Upper lobe of left lung (tissue), 4 donors: ENCODE measurements around the gene GRID1.

Experiments
- EP300 ChIP-seq, 4 donors: sonication (generic); formaldehyde crosslinking; IDR thresholded peaks; one replicate each; pipeline ENCODE4 v1.5.1; 2017; ENCODE audit warnings: antibody characterized with exemption in 4 of 4, control low read depth in 2 of 4
- POLR2A ChIP-seq, 4 donors: fragments of 450-650 bp; IDR thresholded peaks; one replicate each; pipeline ENCODE4 v1.5.1; 2016 to 2017; ENCODE audit warnings: antibody characterized with exemption in 4 of 4, mild to moderate bottlenecking in 2 of 4
- POLR2AphosphoS5 ChIP-seq, 2 donors: sonication (generic); formaldehyde crosslinking; IDR thresholded peaks; one replicate each; pipeline ENCODE4 v1.5.1; 2017; ENCODE audit warnings: antibody characterized with exemption in 2 of 2
- TF ChIP-seq, protein P1 (sequence below), 6 experiments: fragments of 450-650 bp in 4 of 6; fragments of 200-600 bp in 2 of 6; sonication (generic) in 2 of 6; IDR thresholded peaks; one replicate each; pipeline ENCODE4 v1.5.1; 2016 to 2019; ENCODE audit warnings: antibody characterized with exemption in 6 of 6

DNA sequence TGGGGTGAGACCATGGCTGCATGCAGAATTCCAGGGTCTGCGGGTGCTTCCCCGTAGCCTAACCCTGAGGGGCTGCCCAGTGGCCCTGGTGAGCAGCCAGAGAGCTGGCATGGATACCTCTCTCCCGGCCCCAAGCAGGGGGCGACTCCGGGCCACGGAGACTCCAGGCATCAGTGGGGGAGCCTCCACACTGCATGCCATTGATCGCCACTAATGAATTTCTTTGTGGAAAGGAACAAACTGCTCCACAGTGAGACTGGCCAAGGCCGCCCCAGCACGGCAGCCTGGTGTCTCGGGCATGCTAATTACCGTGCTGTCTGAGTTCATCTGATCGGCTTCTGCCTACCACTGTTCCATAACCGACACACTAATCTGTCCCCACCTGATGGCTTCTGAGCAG, 184.4 kb downstream of the GRID1 start:
- TF ChIP-seq, protein P1, sequence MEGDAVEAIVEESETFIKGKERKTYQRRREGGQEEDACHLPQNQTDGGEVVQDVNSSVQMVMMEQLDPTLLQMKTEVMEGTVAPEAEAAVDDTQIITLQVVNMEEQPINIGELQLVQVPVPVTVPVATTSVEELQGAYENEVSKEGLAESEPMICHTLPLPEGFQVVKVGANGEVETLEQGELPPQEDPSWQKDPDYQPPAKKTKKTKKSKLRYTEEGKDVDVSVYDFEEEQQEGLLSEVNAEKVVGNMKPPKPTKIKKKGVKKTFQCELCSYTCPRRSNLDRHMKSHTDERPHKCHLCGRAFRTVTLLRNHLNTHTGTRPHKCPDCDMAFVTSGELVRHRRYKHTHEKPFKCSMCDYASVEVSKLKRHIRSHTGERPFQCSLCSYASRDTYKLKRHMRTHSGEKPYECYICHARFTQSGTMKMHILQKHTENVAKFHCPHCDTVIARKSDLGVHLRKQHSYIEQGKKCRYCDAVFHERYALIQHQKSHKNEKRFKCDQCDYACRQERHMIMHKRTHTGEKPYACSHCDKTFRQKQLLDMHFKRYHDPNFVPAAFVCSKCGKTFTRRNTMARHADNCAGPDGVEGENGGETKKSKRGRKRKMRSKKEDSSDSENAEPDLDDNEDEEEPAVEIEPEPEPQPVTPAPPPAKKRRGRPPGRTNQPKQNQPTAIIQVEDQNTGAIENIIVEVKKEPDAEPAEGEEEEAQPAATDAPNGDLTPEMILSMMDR (IDR thresholded peaks at IDR 0.05): no peak
- TF ChIP-seq EP300 (IDR thresholded peaks at IDR 0.05) (no peak), POLR2A (IDR thresholded peaks at IDR 0.05) (no peak), POLR2AphosphoS5 (IDR thresholded peaks at IDR 0.05) (no peak)
